Measurements from ENCODE around the gene CAB39L.

Gene CAB39L

DNA sequence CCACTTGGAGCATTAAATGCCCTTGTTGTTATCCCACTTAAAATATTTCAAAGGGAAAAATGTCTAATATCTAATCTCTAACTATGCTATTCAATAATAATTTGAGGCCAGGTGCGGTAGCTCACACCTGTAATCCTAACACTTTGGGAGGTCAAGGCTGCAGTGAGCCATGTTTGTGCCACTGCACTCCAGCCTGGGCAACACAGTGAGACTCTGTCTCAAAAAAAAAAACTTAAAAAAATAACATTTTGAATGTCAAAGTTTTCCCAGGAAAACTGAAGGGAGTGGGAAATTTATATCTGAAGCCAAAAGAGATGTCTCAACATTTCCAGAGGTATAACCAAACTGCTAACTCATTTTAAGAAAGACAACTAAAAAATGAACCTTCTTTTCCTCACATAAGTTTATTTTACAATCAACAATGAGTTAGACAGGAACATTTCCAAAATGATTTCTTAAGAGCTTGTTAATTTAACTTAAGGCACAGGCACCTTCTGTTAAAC lies 47.9 kb downstream of the CAB39L start:
- no peak for DNase-seq

DNA sequence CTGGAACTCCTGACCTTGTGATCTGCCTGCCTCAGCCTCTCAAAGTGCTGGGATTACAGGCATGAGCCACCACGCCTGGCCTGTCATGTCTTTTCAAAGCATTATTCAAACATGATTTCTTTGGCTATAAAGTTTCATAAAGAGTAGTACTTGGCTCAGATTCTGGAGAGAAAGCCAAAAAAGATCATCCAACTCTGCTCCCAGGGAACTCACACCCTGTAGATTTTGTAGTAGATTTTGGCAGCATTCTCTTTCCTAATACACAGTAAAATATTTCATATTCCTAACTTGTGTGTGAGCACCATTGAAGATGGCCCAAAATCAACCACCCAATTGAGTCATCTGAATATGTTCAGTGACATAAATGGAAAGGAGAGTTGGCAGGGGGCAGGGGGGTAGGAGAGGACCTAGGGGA lies 48.4 kb downstream of the CAB39L start:
- no peak for DNase-seq

DNA sequence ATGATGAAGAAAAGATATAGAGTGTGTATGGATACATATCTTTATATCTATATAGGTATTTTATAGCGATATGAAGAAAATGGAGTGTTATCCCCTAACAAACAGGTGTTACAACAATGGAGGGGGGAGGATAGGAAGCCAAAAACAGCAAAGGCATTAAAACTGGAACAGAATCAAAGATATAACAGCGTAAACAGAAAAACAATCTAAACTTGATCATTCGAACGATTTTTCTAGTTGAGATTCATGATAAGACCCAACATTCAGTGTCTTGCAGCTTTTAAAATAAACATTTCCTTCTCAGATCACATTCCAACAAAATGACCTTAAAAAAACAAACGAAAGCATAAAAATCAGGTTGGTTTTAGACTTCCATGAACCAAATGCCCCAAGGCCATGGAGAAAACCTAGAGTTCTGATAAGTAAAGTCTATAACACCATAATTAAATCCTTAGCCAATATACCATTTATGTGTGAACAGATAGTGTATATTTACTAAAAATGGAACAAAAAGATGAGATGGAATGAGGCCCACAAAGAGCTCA lies 55.7 kb downstream of the CAB39L start:
- no peak for DNase-seq

DNA sequence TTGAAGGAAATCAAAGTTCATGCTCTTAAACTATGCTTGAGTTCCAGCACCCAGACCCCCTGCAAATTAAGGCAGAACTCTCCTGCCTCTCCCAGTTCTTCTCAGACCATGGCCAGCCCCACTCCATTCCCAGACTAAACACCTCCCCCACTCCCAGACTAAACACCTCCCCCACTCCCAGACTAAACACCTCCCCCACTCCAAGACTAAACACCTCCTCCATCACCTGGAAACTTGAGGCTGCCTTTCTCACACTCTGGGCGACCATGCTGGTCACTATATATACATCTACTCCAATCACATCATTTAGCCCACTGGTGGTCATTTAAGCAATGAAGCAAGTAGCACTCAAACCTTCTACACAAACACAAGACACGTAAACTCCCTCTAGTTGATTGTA lies 57.2 kb downstream of the CAB39L start:
- DNase-seq = no peak

DNA sequence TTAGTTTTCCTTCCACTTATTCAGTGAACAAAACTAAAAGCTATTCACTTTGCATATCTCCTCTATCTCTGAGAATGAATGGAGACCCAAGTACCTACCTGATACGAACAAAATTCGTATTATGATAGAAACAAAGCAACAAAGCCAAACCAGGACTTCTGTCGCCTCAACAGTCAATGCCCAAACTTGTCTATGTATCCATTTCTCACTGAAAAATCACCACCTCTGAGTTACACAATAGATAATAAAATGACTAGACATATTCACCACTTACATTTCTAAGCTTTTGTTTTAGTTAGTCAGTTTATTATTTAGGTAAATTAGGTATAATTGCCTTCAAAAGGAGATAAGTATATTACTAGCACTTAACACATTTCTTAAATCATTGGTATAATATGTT lies 67.7 kb downstream of the CAB39L start:
- DNase-seq = no peak

DNA sequence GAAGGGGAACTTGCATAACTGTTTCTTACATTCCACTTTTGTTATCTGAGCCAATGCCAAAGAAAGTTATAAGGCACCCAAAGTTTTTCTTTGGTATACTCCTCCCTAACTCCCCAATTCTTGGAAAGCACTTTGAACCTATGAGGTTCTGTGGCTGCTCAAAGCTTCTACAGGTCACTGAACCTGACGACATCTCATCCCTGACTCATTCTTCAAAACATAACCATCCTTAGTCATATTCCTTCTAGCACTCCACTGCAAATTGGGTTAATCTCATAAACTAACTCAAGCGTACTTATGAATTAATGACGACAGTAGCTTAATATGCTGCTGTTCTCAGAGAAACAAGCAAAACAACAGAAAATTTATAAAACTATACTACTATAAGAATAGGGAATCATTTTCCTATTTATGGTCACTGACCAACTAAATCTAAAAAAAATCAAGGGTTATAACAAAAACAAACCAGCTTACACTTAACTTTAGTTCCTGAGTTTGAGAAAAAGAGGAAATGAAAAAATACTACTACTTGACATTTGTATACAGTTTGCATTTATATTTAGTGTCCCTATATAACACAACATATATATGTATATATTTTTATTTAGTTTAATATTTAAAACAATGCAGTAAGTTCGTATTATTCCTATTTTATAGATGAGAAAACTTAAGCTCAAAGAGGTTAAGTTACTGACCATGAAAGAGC lies 69.1 kb downstream of the CAB39L start:
- no peak for DNase-seq

DNA sequence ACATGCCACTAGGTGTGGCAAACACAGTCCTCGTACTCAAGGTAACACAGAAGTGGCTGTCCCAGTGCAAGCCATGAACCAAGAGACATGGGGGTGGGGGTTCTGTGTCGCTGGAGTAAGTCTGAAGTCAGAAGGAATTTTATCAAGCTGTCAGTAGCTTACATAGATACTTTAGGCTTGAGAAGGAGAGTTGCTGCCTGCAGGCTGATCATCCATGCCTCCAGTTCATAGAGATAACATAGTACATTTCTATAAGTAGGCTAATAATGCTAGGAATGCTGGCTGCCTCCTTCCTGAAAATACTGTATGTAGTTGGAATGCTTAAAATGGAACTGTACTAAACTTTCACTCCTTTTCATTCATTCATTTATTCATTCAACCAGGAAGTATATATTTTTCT lies 70.1 kb downstream of the CAB39L start:
- no peak for DNase-seq

DNA sequence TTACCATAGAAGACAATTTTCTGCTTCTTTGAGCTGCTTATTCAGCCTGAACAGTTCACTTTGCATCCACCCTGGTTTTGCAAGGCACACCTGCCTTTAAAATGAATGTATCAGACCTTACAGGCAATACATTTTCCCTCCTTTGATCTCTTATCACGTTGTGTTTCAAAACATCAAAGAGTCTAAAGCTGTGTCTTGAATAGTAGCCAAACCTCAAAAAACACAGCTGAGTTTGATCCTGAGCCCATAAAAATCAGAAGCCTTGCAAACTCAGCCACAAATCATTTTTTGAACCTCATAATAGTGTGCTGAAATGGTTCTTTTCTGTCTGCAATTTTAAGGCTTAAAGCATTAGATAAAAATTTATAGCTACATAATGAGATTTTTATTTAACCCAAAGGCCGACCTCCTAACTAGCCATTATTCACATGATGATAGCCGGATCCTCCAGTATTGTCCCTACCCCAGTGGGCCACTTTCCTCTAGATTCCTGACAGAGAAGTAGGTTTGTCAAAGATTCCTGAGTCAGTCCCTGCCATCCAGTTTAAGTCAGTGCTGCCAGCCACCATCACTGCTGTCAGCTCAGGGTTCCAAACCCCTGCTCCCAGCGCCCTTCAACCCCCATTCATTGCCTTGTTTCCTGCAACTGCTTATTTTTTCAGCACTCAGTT lies 71.8 kb downstream of the CAB39L start:
- peak; percentile 51 for DNase-seq

DNA sequence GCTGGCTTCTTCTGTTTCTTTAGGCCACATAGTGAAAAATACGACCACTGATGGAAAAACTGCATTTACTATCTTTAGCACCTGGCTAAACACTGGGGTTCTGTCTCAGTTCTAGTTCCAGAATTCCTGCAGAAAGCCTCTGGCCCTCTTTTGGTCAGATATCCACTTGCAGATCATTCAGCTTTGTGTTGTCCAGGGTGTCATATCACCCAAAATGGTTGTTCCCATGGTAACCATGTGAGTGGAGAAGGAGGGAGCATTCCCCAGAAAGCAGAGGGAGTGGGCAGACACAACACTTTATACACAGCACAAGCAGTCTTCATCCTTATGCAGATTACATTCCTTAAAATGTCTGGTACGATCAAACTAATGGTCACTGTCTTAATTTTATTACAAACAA lies 73.5 kb downstream of the CAB39L start:
- DNase-seq = no peak

DNA sequence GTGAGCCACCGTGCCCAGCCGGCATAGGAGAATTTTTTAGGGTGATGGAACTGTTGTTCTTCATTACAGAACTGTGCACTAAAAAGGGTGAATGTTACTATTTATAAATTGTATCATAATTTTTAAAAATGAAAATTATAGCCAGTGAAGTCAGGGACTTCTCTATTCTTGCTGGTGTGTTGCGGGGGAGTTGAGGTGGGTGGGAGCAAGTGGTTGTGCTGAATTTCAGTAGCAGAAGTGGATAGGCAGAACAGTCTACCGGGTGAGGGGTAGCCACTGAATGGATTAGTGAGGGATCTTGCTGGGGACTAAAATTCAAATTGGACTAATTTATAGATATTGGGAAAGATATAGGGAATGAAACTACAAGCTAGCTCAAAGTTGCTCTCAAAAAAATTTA lies 74.0 kb downstream of the CAB39L start:
- no peak for DNase-seq

DNA sequence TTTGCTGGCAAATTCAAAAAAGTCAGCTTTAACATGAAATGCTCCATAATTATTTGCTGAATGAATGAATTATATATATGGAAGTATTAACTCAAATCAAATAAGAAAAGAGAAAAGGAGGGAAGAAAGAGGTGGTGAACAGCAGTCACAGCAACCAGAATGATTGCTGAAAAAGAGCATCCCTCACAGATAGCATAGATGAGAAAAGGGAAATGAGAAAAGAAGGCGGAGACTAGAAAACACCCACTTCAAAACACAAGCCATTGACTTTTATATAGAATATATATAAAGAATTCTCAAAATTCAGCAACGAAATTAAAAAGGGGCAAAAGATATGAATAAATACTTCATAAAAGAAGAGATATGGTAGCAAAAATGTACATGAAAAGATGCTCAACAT lies 75.2 kb downstream of the CAB39L start:
- no peak for DNase-seq

DNA sequence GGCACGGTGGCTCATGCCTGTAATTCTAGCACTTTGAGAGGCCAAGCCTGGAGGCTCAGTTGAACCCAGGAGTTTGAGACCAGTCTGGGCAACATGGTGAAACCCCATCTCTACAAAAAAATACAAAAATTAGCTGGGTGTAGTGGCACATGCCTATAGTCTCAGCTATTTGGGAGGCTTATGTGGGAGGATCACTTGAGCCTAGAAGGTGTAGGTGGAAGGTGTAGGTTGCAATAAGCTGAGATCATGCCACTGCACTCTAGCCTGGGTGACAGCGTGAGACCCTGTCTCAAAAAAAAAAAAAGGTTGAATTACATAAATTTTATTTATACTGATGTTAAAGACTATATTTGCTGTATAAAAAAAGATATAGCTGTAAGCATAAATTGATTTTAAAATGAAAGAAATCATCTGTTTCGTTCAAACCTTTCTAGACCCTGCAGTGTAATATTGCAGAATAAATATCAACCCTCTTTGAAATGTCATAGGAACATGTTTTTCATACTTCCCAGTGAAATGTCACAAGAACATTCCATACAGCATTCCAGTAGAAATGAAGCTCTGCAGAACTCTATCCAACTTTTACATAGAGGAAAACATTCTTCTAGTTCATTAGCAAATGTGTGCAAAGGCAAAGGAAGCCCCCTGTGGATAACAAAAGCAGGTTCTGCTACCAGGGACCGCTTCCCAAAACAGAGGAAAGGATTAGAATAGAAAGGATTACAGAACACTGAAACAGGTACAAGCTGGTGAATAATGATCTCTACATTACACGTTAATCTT lies 76.0 kb downstream of the CAB39L start:
- no peak for DNase-seq

DNA sequence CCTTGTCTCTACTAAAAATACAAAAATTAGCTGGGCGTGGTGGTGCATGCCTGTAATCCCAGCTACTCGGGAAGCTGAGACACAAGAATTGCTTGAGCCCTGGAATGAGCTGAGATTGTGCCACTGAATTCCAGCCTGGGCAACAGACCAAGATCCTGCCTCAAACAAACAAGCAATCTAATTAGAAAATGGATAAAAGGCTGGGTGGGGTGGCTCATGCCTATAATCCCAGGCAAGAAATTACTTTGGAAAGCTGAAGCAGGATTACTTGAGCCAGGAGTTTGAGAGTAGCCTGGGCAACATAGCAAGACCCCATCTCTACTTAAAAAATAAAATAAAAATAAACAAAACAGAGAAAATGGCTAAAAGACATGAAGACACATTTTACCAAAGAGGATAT lies 77.0 kb downstream of the CAB39L start:
- DNase-seq = no peak

DNA sequence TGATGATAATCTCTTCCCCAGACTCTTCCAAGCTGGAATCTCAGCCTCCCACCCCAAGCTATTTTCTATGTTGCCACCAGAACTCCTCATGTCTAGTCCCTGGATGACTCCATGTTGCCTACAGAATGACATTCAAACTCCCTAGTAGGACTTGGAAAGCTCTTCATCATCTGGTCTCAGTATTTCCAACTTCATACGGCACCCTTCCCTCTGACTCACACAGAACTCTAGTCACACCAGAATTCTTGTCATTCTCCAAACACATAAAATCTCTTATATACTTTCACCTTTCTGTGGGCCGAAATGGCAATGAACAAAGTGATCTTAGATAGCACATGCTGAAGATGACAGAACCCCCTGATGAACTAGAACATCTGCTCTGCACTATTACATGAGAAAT lies 86.2 kb downstream of the CAB39L start:
- DNase-seq = no peak

DNA sequence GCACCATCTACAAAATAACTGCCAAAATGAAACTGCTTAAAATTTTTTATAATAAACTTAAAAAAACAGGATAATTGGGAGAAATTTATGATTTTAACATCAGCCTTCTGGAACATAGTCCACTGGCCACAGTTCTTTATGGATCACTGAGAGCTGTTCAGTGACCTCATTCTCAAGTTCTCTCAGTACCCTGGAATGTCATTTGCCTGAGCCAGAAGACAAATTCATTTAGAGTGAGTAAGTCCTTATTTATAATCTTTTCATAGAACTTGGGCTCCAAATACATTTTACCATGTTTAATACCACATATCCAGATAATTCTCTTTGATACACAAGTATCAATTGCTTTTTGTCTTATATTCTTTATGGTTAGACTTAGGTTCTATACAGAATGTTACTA lies 87.6 kb downstream of the CAB39L start:
- DNase-seq = no peak

DNA sequence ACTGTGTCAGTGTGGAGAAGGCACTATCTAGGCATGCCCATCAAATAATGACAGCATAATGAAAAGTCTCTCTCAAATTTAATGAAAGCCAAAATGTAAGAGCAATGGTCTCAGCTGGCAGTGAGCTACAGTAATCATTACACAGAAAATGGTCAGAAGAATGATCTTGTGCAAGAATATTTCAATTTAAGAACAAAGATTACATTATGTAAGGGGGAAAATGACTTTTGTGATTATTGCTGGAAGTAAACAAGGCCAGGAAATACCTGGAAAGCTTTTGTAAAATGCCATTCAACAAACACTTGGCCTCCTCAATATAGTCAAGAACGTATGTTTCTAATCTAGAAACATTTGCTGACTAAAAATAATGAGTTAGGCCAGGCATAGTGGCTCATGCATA lies 89.1 kb downstream of the CAB39L start:
- no peak for DNase-seq

DNA sequence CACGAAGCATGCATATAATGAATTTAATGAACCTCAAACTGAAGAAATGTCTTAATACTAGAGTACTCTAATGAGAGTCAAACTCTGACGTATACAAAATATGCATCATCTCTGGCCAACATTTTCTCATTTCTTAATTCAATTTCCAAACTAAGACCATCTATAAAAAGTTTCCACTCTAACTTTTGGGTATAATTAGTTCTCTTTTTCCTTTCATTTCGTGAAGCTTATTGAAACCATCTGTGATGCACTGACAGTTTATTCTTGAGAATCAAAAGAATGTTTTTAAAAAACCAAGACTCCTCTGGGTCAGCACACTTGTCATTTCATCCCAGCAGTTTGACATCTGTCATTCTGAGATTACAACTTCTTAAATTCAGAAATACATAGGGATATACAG lies 90.0 kb downstream of the CAB39L start:
- no peak for DNase-seq

DNA sequence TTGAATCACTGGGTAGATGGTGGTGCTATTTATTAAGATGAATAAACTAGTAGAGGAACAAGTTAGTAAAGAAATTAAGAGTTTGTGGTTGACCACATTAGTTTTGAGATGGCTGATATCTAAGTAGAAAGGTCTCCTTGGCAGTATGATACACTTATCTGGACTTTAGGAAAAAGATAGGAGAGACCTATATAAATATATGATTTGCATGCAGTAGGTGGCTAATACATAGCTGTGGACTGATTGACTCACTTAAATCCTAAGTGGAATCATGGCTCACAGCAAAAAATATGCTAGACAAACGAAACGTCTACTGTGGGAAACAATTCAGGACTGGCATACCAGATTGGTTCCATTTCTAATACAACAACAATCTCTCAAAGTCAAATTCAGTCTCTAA lies 92.0 kb downstream of the CAB39L start:
- DNase-seq = no peak

DNA sequence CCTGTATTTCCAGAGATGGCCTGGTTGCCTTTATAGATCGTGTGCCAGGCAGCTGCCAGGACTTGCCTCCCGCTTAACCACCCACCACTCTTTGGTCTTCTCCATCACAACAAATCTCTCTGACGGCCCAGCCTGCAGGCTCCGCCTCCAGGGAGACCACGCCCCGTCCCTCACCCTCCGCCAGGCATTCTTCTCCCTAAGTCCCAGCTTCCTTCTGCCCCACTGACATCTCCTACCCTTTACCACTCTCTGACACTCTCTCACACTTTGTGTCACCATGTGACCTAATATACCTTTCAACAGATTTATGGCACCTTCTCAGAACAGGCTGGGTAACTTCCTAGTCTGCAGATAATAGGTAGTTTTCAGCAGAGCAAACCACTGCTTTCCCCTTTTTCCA lies 95.1 kb downstream of the CAB39L start:
- no peak for DNase-seq

DNA sequence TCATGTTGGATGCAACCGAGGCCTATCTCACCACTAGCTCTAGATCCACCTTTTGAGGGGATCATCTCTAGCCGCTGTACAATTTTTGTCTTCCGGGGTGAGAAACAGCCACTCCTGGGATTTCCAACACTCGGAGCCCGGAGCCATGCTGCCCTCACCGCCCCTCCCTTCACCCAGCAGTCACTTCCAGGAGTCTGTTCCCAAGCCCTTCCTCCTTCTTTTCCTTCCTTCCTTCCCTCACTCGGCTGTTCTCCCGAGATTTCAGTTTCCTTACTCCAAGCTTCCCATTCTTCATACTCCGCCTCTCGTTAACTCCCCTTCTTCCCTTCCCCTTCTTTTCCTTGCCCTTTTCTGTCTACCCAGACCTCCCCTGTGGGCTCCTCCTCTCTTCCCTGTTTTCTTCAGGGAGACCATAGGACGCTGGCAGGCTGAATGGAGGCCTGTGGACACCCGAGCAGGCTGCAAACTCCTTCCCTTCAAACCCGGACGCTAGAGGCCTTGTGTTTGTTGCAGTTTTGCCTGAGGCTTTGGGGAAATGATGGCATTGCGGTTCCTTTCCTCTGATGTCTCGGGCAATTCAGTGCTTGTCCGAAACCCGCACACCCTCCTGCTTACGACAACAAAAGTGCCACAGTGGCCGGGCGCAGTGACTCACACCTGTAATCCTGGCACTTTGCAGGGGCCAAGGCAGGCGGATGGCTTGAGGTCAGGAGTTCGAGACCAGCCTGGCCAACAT lies 96.0 kb downstream of the CAB39L start:
- DNase-seq = no peak

DNA sequence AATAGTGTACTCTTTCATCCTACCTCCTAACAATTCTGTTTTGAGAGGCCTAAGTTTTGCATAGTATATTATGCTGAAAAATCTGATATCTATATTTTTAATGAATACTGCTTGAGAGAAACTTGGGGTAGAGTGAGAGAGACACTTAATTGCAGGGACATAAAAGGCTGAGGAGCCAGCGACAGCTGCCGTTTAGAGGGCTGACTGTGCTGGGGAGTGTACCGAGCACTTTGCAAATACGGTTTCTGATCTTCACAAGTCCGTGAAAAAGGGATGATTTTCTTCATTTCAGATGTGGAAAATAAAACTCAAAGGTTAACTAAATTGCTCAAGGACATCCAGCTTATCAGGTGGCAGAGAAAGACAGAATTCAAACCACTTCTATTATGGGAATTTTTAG lies 97.4 kb downstream of the CAB39L start:
- no peak for DNase-seq

DNA sequence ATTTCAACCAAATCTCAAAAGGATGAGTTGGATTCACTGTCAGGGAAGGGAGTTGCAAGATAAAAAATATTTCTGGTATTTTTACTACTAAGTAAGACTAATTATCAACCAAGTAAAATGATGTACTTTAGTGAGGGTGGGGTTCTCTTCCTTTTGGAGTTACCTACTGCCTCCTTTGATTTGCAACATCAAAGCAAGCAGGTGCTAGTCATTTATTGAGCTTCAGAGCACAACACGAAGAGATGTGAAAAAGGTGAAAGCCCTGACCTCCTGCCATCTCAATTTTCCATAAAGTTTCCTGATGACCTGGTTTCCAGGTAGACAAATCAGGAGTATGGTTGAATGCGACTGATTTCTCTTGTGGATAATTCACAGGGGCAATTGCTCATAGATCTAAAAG lies 100.1 kb downstream of the CAB39L start:
- DNase-seq = no peak

DNA sequence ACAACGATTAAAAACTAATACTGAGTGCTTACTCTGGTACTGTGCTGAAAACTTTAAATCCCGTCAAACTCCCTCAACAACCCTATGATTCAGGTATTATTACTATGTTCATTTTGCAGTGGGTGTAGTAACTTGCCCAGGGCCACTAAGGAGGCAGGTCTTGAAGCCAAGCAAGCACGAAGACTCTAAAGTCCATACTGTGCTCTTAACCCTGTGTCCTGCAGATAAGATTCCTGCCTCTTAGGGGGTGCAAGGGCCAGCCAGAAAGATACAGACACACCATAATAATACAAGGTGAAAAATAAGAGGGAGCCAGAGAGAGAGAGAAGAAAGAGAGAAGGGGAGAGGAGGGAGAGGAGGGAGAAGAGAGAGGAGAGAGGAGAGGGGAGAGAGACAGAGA lies 100.6 kb downstream of the CAB39L start:
- DNase-seq = no peak
